Activated CD4-positive, alpha-beta T cell treated with anti-CD3 and anti-CD28 coated beads, Interleukin-2, Interleukin-6, amounts not matched to agents 100 ng/mL and 50 ng/mL, durations not matched to agents 16 hours and 8 hours (primary cell): Measurements from ENCODE around the gene ACSS2.

Experiments used
- DNase-seq: peaks from one replicate; pipeline ENCODE4 v3.0.0-alpha.2; 2020

ACSS2 gene

DNA sequence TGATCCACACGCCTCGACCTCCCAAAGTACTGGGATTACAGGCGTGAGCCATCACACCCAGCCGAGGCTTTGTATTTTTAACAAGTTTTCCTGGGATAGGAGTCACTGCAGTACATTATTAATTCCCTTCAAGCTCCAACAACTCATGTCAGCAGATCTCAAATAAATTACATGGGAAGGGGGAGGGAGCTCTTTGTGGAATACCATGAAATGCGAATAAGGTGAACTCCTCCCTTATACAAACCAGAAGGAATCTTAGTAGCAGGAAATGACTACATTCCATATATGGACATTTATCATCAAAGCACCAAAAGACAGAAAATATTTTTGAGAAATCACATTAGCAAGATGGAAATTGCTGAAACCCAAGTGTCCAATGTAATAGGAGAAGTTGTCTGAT, 76.3 kb downstream of the ACSS2 start:
- DNase-seq, result no peak

- no peak for DNase-seq
Measured at GRCh38 chr20:34953960-34954359, 77.5 kb downstream of the ACSS2 start.

GRCh38 chr20:34954904-34955230, 78.5 kb downstream of the ACSS2 start:
- DNase-seq, result no peak

DNA sequence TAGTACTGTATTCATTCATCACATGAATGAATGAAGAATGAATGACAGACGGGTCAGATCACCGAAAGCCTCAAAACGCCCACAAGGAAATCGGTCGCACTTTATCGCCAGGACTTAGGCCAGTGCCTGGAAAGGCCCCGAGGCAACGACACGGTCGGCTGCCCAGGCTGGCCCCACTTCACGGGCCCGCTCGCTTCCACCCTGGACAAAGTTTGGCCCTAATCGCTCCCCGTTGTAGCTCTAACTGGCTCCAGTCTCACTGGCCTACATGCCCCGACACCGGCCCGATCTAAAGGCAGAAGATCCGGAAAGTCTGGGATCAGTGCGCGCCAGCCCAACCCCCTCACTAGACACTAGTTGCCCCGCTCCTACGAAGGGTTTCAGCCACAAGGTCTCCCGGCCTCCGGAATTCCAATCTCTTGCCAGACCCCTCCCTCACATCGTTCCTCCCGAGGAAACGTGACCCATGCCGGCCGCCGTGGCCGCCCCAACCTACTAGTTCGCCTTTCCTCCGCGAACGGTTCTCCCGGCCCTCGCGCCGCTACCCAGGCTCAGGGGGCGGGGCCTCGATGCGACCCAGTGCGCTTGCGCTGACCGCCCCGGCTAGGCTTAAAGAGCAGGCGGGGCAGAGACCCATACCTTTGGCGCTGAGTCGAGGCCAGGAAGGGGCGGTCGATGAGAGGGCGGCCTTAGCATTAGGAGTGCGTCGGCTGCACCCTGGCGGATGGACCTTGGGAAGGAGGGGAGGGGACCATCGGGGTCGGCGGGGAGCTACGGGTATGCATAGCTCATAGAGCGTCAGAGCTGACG, 79.0 kb downstream of the ACSS2 start, which contains the start of the genes GSS and MYH7B:
Gene GSS, minus strand, starts transcription at position 576 of the 810 bp plus-strand sequence. CDS start 3,954 bp downstream, outside the sequence.
Gene MYH7B, plus strand, starts transcription at position 638 of the 810 bp plus-strand sequence. CDS start 22,138 bp downstream, outside the sequence.
- DNase-seq, result peak; percentile 98

DNA sequence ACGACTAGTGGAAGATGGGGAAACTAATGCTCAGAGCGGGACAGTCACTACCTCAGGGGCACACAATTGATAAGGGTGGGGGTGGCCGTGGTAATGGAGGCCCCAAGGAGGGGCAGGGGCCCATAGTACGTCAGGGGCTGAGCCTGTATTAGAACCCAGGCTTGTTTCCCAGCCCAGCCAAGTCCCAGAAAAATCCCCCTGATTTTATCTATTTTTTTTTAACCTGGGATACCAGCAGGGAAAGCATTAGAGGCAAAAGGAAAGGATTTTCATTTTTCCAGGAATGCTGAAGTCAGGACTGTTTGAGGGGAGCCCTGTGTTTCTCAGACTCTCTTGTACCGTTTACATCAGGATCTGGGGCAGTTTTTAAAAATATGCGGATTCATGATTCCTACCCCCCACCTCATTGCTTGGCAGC, 79.6 kb downstream of the ACSS2 start:
- no peak for DNase-seq

GRCh38 chr20:34956751-34957472, 80.5 kb downstream of the ACSS2 start:
- DNase-seq, result no peak

DNA sequence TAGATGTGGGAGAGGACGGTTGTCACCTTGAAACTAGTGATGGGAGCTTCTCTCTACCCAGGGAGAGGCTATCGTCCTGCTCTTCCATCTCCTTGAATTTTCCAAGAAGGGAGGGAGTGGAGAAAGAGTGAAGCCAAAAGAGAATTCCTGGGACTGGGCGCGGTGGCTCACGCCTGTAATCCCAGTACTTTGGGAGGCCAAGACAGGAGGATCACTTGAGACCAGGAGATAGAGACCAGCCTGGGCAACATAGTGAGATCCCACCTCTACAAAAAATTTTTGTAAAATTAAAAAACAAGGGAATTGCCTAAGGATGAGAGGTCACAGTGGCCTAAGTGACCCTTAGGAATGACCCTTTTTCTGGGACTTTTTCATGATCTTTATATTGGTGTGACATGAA, 88.1 kb downstream of the ACSS2 start:
- no peak for DNase-seq

GRCh38 chr20:34965051-34965450, 88.6 kb downstream of the ACSS2 start:
- no peak for DNase-seq

- no peak for DNase-seq
Measured at GRCh38 chr20:34967421-34967820, 91.0 kb downstream of the ACSS2 start.

- no peak for DNase-seq
Measured at GRCh38 chr20:34968042-34968775, 91.8 kb downstream of the ACSS2 start.

- no peak for DNase-seq
Measured at GRCh38 chr20:34970193-34970840, 93.9 kb downstream of the ACSS2 start.

DNA sequence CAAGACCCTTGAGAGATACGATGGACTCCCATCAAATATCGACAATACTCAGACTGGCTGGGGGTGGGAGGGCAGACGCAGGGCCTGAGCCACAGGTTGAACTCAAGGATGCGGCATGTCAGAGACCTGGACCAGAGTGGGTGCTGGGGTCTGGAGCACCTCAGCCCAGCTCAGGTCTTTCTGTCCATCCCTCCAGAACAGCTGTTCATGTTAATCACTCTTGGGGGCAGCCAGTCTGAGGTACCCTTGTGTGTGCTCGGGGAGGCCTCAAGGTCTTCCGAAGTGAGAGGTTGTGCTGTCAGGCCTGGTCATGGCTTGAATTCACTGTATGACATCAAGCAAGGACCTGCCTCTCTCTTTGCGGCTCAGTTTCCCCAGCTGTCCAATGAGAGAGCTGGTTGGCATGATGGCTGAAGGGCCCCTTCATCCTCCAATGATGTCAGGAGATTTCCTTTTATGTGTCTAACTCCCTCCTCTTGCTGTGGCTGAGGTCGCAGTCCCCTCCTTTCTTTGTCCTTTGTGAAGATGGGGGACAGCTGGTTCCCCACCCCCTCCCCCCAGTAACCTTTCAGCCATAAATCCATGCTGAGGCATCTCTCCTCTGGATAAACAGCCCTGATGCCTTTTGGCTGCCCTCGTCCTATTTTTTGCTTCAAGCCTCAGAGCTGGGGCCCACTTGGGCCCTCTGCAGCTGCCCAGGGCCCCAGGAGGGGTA, 94.6 kb downstream of the ACSS2 start:
- no peak for DNase-seq

GRCh38 chr20:34971561-34972235, 95.3 kb downstream of the ACSS2 start:
- no peak for DNase-seq

- no peak for DNase-seq
Measured at GRCh38 chr20:34974246-34974645, 97.8 kb downstream of the ACSS2 start.

GRCh38 chr20:34976286-34976685, 99.9 kb downstream of the ACSS2 start:
- no peak for DNase-seq
